NCI-H187 (cell line): ENCODE data around the gene TTC28.

Experiments
- DNase-seq, 2 experiments: peaks; one replicate each; lab custom pipeline; 2025; lab: John Stamatoyannopoulos, UW

TTC28 gene

GRCh38 chr22:27986459-27986858 is 693.2 kb downstream of the TTC28 start:
- no peak for DNase-seq

- DNase-seq = no peak
These were observed 694.0 kb downstream of the TTC28 start for GRCh38 chr22:27985323-27986275.

DNA sequence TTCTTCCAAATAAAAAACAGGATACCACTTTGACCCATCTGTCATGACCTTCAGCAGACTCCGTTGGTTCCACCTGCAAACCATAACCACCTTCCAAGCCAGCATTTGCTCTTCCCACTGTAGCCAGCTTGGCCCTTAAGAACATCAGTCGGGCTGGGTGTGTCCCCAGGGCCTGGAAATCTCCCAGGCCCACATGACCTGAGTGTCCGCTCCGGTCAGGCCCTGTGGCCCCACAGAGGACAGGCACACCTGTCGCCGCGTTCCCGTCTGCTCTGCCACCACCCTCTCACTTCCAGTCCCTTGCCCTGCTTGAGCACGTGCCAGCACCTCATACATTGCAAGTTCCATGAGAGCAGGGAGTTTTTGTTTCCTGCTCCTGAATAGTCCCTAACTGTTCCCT is 694.9 kb downstream of the TTC28 start:
- DNase-seq = no peak

- no peak for DNase-seq
These were observed 695.5 kb downstream of the TTC28 start for GRCh38 chr22:27984001-27984695.

GRCh38 chr22:27983361-27983791 is 696.3 kb downstream of the TTC28 start:
- no peak for DNase-seq

DNA sequence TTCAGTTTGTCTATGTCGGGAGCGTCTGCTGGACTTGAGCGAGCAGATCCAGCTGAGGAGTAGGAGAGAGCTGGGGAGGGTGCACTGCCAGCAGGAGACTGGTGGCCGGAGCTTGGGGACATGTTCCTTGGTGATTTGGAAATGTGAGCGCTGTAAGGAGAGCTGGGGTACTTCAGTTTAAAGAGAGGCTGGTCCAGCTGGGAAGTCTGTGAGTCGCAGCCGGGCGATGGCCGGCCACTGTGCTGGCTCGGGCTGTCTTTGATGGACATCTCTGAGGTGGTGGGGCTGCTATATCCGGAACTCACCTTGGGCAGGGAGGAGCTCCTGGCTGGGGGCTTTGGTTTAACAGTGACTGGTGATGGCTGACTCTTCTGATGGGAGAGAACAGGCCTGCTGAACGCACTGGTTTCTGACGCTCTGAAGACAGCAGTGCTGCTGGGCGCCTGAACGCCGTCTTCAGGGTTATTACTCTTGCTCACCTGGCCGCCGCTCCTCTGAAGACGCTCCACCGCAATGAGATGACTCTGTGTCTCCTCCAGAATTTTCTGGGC is 696.9 kb downstream of the TTC28 start:
- DNase-seq = no peak

- DNase-seq = no peak
These were observed 697.5 kb downstream of the TTC28 start for GRCh38 chr22:27982106-27982505.

GRCh38 chr22:27980424-27981148 is 699.1 kb downstream of the TTC28 start:
- no peak for DNase-seq

GRCh38 chr22:27978802-27979201 is 700.8 kb downstream of the TTC28 start:
- DNase-seq = no peak

GRCh38 chr22:27978317-27978716 is 701.3 kb downstream of the TTC28 start:
- no peak for DNase-seq

GRCh38 chr22:27976586-27976985 is 703.1 kb downstream of the TTC28 start:
- no peak for DNase-seq

DNA sequence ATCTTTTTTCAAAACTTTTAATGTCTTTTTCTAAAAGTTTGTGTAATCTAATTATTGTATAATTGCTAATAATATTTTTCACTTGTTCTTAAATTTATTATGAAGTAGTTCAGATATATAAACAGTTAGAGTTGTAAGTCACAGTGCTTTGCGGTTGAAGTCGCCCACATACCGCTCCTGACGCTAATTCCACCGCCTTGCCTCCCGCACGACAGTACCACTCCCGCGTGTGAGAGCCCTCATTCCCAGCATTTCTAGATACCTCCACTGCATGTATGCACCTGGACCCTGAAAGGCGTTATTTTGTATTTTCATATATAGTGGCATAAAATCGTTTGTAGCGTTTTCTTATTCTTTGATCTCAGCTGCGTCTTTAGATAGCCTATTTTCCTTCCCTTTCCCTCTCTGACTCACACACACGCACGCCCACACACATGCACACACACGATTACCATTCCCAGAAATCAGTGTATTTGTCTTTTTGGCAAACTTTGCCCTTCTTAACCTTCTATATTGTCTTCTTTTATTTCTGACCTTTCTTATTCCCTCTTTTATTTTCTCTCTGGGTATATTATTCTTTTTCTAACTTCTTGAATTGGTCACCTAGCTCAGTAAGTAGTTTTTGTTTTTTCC is 704.1 kb downstream of the TTC28 start:
- DNase-seq = no peak

GRCh38 chr22:27973846-27974245 is 705.8 kb downstream of the TTC28 start:
- no peak for DNase-seq

DNA sequence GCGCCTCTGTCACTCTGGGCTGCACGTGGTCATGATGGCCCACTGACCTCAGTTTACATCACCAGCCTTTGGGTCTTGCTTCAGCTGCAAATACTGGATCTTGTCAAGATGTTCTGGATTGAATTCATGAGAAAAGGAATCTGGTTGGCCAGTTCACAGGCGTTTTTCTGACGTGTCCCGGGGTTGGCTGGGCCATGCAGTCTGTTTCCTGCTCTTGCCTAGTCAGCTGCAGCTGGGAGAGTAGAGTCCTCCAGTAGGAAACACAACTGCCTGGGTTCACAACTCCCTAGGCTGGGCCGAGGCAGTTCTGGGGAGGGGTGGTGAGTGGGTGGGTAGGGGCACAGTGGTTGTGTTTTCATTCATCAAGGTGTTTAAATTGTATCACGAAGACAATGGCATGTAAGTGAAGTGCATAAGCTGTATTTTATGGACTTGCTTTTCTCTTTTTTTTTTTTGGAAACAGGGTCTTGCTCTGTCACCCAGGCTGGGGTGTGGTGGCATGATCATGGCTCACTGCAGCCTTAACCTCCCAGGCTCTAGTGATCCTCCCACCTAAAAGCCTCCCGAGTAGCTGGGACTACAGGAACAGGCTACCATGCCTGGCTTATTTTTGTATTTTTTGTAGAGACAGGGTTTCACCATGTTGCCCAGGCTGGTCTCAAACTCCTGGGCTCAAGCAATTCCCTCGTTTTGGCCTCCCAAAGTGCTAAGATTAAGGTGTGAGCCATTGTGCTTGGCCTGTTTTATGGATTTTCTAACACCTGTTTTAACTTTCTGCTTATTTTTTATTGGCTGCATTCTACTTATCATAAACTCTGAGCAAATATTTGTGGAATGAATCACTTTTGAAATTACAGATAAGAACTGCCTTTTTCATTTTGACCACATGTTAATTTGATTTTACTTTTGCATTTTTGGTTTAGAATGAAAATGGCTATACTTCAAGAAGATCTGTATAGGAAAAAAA is 706.6 kb downstream of the TTC28 start:
- DNase-seq = no peak

DNA sequence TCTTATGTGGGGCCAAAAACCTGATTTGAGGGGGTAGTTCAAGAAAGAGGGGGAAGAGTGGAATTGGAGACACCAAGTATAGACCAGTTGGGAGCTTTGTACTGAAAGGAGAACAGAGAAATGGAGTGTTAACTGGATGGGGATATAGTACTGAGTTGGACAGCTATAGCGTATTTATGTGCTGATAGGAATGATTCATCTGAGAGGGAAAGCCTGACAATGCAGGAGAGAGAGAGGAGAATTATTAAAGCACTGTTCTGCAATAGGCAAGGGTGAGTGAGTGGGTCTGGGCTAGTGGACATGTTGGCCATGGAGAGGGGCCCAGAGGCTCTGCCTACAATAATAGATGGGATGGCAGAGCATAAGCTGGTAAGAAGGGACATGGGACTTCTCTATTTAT is 707.7 kb downstream of the TTC28 start:
- DNase-seq = no peak

- no peak for DNase-seq
These were observed 708.9 kb downstream of the TTC28 start for GRCh38 chr22:27970596-27971220.

GRCh38 chr22:27966168-27967064 is 713.2 kb downstream of the TTC28 start:
- no peak for DNase-seq

- no peak for DNase-seq
These were observed 717.2 kb downstream of the TTC28 start for GRCh38 chr22:27962268-27963044.
